ENCODE results near the gene GYG1.

Gene GYG1

GRCh38 chr3:149020196-149020838 is 29.0 kb downstream of the GYG1 start:
- no peak for DNase-seq

DNA sequence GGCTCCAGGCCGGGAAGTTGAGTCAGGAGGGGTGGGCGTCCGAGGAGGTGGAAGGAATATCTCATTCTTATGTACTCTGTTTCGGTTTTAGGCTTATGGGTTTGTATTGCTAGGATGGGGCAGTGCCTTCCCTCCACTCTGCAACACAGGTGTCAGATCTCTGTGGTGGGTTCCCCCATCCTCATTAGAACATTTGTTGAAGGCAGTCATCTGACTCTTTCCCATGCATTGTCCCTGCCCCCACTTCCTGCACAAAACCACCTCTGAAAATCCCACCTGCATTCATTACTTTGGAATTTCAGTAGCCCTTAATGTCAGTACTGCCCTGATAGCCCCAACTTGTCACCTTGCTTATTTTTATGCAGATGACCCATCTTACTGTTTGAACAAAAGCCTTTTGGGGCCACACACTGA is 29.5 kb downstream of the GYG1 start:
- peak; percentile 32 for DNase-seq

DNA sequence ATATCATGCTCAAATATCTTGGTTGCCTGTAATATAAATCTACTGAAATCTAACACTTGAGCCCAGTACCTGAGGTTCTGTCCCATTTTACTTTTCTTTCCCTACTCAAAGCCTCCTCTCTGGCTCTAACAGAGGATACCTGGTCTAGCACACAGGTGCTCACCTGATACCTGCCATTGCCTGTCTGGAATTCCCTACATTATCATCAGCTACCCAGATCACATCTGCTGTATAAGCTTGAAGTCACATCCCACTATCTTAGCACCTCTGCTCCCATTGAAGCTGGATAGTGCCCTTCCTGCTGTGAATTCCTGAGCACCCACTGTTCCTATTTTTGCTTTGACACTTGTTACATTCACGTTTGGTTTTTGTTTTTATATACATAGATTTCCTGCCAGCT is 30.5 kb downstream of the GYG1 start:
- DNase-seq, result no peak

- no peak for DNase-seq
These were observed 32.6 kb downstream of the GYG1 start for GRCh38 chr3:149023951-149024350.

DNA sequence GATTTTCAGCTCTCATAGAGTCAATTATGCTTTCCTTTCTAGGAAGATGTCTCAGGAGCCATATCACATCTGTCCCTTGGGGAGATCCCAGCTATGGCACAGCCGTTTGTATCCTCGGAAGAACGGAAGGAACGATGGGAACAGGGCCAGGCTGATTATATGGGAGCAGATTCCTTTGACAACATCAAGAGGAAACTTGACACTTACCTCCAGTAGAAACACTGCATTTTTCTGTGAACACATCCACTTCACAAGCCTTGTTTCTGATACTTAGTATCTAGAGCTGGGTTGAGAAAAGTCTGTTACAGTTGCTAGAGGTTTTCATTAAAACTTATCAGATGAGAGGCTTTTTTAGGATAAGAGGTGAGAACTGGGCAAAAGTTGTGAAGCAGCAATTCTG is 35.4 kb downstream of the GYG1 start:
- DNase-seq, result no peak

DNA sequence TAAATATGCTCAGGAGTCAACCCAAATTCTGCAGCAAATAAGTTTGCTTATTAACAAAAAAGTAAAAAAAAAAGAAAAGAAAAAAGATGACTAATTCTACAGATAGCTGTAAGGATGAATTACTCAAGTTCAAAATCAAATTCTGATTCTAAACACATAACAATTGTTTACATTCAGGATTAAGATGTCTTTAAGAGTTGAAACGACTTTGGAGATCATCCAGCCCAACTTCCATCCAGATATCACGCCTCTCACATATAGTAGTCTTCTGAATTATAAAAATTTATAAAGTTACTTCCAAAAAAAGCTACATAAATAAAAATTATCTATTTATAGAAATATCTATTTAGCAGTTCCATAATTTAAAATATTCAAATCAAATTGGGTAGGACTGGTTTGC is 39.8 kb downstream of the GYG1 start:
- no peak for DNase-seq

DNA sequence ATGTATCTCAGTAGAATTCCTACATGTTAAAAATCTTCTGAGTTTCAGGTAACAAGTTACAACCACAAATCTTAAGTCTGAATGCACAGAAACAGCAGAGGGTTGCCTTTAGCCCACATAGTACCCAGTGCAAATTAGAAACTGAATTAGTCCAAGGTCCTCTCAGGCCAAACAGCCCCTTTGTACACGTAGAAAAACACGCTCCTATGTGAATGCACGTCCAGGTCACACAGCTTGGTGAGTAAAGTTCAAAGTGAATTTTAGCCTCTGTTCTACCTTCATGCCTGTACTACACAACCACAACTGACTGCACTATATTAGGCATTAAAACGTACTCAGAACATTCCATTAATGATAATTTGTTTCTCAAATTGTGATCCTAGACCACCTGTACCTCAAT is 46.3 kb downstream of the GYG1 start:
- no peak for DNase-seq

GRCh38 chr3:149038322-149038721 is 47.0 kb downstream of the GYG1 start:
- no peak for DNase-seq

DNA sequence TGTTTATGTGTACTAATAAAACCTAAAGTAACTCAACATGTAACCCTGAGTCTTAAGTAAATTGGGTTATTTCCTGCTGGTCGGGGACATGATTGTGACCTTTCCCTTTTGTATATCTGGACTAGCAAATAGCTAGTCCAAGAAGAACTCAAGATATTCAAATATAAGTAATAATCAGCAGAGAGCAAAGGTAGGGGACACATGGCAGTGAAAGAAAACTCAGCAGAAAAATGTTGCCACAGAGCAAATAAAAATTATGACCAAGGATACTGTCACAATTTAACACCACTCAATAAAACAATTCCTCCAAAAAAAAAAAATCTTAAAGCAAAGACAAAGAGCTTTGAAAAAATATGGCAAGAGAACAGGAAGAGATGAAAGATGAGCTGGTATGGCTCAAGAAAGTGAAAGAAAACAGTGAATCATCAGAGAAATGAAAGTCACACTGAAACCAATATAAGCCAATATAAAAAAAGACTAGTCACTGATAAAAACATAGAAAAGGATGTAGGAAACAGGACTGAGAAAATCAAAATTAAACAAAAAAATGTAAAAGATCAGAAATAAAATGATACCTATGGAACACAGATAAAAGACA is 51.5 kb downstream of the GYG1 start:
- DNase-seq, result no peak

DNA sequence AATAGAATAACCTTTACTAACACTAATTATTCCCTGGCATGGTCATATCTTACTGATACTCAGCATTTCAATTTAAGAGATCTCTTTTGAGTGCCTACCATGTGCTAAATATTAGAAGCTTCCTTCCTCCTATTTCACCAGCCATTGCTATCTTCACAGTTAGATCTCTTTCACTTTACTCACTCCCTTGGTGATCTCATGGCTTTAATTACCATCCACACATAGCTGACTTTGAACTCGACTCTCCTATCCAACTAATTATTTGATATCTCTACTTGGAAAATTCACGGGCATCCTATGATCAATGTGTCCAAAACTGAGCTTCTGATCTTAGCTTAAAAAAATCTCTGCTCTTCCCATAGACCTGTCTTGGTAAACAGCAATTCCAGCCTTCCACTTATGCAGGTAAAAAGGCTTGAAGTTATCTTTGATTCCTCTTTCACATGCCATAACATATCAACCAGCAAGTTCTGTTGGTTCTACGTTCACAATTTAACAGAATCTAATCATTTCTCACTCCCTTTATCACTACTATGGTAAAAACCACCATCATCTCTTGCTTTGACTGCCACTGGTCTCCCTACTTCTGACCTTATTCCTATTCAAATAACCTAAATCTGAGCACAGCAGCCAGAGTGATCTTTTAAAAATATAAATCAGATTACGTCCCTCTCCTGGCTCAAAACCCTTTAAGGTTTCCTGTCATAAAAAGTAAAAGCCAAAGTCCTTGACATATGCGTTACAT is 53.2 kb downstream of the GYG1 start:
- DNase-seq, result no peak

DNA sequence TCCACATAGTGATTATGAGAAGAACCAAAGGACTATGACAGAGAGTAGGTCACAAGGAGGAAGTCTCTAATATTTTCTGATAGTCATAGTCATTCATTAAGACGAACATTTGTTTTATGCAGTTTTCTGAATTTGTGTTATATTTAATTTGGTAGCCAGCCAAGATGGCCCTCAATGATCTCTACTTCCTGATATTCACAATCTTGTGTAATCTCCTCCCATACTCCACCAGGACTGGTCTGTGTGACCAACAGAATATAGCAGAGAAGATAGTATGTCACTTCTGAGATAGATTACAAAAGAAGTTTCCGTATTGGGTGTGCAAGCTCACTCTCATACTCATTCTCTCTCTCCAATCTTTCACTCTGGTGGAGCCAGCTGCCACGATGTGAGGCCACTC is 64.2 kb downstream of the GYG1 start:
- no peak for DNase-seq

DNA sequence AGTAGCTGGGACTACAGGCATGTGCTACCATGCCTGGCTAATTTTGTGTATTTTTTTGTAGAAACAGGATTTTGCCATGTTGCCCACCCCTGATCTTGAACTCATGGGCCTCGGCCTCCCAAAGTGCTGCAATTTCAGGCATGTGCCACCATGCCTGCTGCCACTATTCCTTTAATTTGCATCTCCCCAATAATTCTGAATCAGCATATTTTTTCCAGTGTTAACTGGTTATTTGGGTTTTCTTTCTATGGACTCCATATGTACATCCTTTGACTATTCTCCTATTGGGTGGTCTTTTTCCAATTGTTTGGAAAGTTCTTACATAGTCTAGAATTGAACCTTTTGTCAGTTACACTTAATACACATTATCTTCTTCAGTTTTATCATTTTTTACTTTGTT is 66.9 kb downstream of the GYG1 start:
- DNase-seq, result no peak

- DNase-seq, result no peak
These were observed 67.3 kb downstream of the GYG1 start for GRCh38 chr3:149058602-149059001.

DNA sequence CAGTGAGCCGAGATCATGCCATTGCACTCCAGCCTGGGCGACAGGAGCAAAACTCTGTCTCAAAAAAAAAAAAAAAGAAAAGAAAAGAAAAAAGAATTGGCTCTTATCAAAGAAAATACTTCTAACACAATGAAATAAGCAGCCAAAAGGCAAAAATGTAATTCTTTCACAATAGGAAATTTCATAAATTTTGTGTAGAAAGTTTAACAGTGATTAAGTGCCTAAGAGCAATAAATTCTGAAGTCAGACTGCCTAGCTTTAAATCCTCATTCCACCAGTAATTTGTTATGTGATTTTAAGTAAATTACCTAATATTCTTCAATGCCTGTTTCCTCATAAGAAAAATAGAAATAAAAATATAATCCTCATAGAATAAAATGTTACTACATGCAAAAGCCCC is 70.4 kb downstream of the GYG1 start:
- DNase-seq, result no peak

GRCh38 chr3:149067883-149068282 is 76.5 kb downstream of the GYG1 start:
- no peak for DNase-seq
